A673 (cell line): ENCODE measurements around the gene PMIS2. TPM values are rescaled to one million over a fixed set of nuclear protein-coding genes. Genes with fewer than 3 reads are reported as not detected.

Experiments
- BruUV-seq: library from RNA; stranded (reverse); fragments of 400-500 nt; replicated peaks from 2 replicates; lab custom pipeline; 2021; lab: Mats Ljungman, UMichigan
- CTCF ChIA-PET: fragments of 300-600 bp; sonication (Branson Sonifier 250); formaldehyde crosslinking; loops from one replicate; lab custom pipeline; 2022; ENCODE audit warnings: antibody characterized with exemption; lab: Charles Lee
- POLR2A ChIA-PET: fragments of 300-600 bp; sonication (Branson Sonifier 250); formaldehyde crosslinking; loops from one replicate; lab custom pipeline; 2022; ENCODE audit warnings: antibody characterized with exemption; ENCODE audit not compliant: low non-redundant PET; lab: Charles Lee
- DNase-seq: peaks from one replicate; pipeline ENCODE4 v3.0.0-alpha.2; 2015; ENCODE audit warnings: low spot score
- H3K27ac ChIP-seq: fragments of 200-600 bp; sonication (generic); 2 replicates; pipeline ENCODE4 v1.5.1; 2016; ENCODE audit warnings: mixed run types, low read depth, mild to moderate bottlenecking, mixed read lengths, antibody characterized with exemption, low read length; ENCODE audit not compliant: poor library complexity, severe bottlenecking
- H3K27me3 ChIP-seq: fragments of 200-600 bp; sonication (generic); replicated peaks from 2 replicates; pipeline ENCODE4 v1.6.1; 2017; ENCODE audit warnings: mixed run types, low read depth, mild to moderate bottlenecking, mixed read lengths, antibody characterized with exemption, low read length; ENCODE audit not compliant: insufficient read depth, poor library complexity
- H3K36me3 ChIP-seq: fragments of 200-600 bp; sonication (generic); 2 replicates; pipeline ENCODE4 v1.6.1; 2016; ENCODE audit warnings: mixed run types, mild to moderate bottlenecking, mixed read lengths, antibody characterized with exemption, low read length; ENCODE audit not compliant: insufficient read depth, poor library complexity, severe bottlenecking
- H3K4me1 ChIP-seq: fragments of 200-600 bp; sonication (generic); 2 replicates; pipeline ENCODE4 v1.6.1; 2017; ENCODE audit warnings: mixed run types, mild to moderate bottlenecking, mixed read lengths, antibody characterized with exemption, low read length; ENCODE audit not compliant: insufficient read depth, poor library complexity, severe bottlenecking
- H3K4me3 ChIP-seq: fragments of 200-600 bp; sonication (generic); 2 replicates; pipeline ENCODE4 v1.5.1; 2016; ENCODE audit warnings: low read depth, mixed run types, mild to moderate bottlenecking, mixed read lengths, low read length; ENCODE audit not compliant: poor library complexity, severe bottlenecking
- H3K9me3 ChIP-seq: fragments of 200-600 bp; sonication (generic); 2 replicates; pipeline ENCODE4 v1.6.1; 2016; ENCODE audit warnings: mixed run types, low read depth, mild to moderate bottlenecking, mixed read lengths, antibody characterized with exemption, low read length; ENCODE audit not compliant: poor library complexity, severe bottlenecking
- CTCF ChIP-seq: fragments of 300-800, 200-600 bp; sonication (generic); conservative IDR thresholded peaks from 2 replicates; pipeline ENCODE4 v1.5.1; 2017; ENCODE audit warnings: low read depth, mild to moderate bottlenecking, antibody characterized with exemption, low read length, moderate library complexity, mixed read lengths
- EZH2 ChIP-seq: fragments of 200-600 bp; sonication (generic); IDR thresholded peaks from 2 replicates; pipeline ENCODE4 v1.6.1; 2017; ENCODE audit warnings: borderline replicate concordance, low read depth, mild to moderate bottlenecking, mixed read lengths, antibody characterized with exemption, low read length; ENCODE audit not compliant: poor library complexity, severe bottlenecking
- intact Hi-C: fragments of 100-400 bp; cut with micrococcal nuclease; formaldehyde crosslinking; loops from one replicate; pipeline ENCODE4 v1.10.0; 2022; ENCODE audit not compliant: unreplicated experiment
- total RNA-seq: library from RNA; stranded (reverse); gene quantifications from 2 replicates; pipeline ENCODE4 v1.2.3, GENCODE V29; 2021

Gene PMIS2
- total RNA-seq, 1 experiment from 2014 or later = not detected

GRCh38 chr19:35562336-35562735, 23.6 kb upstream of the PMIS2 start:
- Histone ChIP-seq H3K27ac (no peak overlapping the region), H3K36me3 (no peaks in the 10 kb centered on the region), H3K4me3 (no peak overlapping the region), H3K27me3 (peaks cover 22% of the 10 kb centered on the region), H3K4me1 (no peaks in the 10 kb centered on the region), H3K9me3 (no peaks in the 10 kb centered on the region)
- DNase-seq = no peak
- ChIA-PET CTCF (no interaction called here), POLR2A (no interaction called here)
- TF ChIP-seq CTCF (no peak), EZH2 (no peak)
- intact Hi-C loops = no loop called here
- BruUV-seq = no TSS peak

DNA sequence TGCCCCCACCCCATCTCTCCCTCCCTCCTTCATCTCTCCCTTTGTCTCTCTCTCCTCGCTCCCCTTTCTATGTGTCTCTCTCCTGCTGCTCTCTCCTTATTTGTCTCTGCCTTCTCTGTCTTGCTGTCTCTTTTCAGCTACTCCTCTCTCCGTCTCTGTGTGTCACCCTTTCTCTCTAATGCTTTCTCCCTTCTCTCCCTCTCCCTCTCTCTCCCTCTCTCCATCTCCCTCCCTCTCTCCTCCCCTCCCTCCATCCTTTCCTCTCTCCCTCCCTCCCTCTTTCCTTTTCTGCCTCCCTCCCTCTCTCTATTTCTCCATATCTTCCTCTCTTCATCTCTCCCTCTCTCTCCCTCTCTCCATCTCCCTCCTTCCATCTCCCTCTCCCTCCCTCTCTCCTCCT, 23.2 kb upstream of the PMIS2 start:
- no peaks in the 10 kb centered on the region for H3K36me3 ChIP-seq
- no peaks in the 10 kb centered on the region for H3K4me1 ChIP-seq
- no TSS peak for BruUV-seq
- H3K4me3 ChIP-seq = no peak overlapping the region
- peaks cover 22% of the 10 kb centered on the region for H3K27me3 ChIP-seq
- CTCF ChIA-PET = no interaction called here
- no peaks in the 10 kb centered on the region for H3K9me3 ChIP-seq
- H3K27ac ChIP-seq = no peak overlapping the region
- intact Hi-C loops = no loop called here
- POLR2A ChIA-PET = no interaction called here
- DNase-seq = no peak
- TF ChIP-seq CTCF (no peak), EZH2 (no peak)

DNA sequence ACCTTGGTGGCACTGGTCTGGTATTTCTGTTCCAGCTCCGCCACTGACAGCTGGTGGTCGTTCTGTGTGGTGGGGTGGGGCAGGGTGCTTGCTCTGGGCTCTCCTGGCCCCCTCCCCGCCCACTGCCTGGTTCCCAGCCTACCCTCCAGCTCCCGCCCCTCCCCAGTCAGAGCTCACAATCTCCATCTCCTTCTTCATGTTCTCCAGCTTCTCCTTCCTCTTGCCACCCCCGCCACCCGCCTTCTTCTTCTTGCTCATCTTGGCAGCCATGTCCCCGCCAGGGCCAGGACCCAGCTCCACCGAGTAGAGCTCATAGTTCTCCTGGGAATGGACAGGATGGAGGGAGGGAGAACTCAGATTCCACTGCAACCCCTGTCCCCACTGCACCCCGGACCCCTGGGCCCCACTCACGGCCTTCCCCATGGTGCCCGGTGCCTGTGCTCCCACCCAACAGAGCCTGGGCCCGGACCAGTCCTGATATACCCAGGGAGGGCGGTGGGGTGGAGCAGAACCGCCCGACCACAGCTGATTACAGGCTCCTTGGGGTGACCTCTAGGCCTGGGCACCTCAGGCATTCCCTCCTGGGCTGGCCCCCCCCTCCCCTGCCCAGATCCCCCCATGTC, 22.7 kb upstream of the PMIS2 start, which contains the start of gene ATP4A:
Gene ATP4A (minus strand): TSS at position 452 of the 623 bp plus-strand sequence. CDS start 29 bp downstream, at position 423.
- Histone ChIP-seq H3K27ac (no peak within 1 kb of the TSS), H3K36me3 (no peaks in the 10 kb centered on the region), H3K4me3 (no peak within 1 kb of the TSS), H3K27me3 (peaks cover 25% of the 10 kb centered on the region), H3K4me1 (no peaks in the 10 kb centered on the region), H3K9me3 (no peaks in the 10 kb centered on the region)
- ChIA-PET POLR2A (no interaction called here), CTCF (no interaction called here)
- TF ChIP-seq EZH2 = no peak
- TF ChIP-seq CTCF = no peak
- intact Hi-C loops = no loop called here
- DNase-seq = no peak
- BruUV-seq = no TSS peak
